Duodenal mucosa (tissue), 2 donors: ENCODE results near the gene APOL4.
"Not testable (repeated sequence)": the region's sequence is repeated elsewhere in the genome, so short reads cannot be mapped to it uniquely, and the experiment has no call there.

Source experiments
- H3K27ac ChIP-seq: one replicate; pipeline ENCODE4 v1.7.0; 2013; ENCODE audit warnings: low read depth, low read length
- H3K27me3 ChIP-seq, 2 donors: one replicate each; pipeline ENCODE4 v1.7.0; 2013; ENCODE audit warnings: low read length in 2 of 2, control low read depth in 1 of 2; ENCODE audit not compliant: insufficient read depth in 2 of 2, control insufficient read depth in 1 of 2
- H3K36me3 ChIP-seq, 2 donors: one replicate each; pipeline ENCODE4 v1.7.0; 2013; ENCODE audit warnings: low read length in 2 of 2, control low read depth in 1 of 2; ENCODE audit not compliant: insufficient read depth in 2 of 2, control insufficient read depth in 1 of 2
- H3K4me1 ChIP-seq, 2 donors: one replicate each; pipeline ENCODE4 v1.7.0; 2013; ENCODE audit warnings: low read length in 2 of 2, control low read depth in 1 of 2; ENCODE audit not compliant: insufficient read depth in 2 of 2, control insufficient read depth in 1 of 2
- H3K4me3 ChIP-seq, 2 donors: one replicate each; pipeline ENCODE4 v1.7.0; 2013; ENCODE audit warnings: low read length in 2 of 2, low read depth in 1 of 2
- H3K9ac ChIP-seq, 2 donors: one replicate each; pipeline ENCODE4 v1.7.0; 2013; ENCODE audit warnings: low read length in 2 of 2, low read depth in 1 of 2
- H3K9me3 ChIP-seq, 2 donors: one replicate each; pipeline ENCODE4 v1.7.0; 2013; ENCODE audit warnings: low read length in 2 of 2, control low read depth in 1 of 2; ENCODE audit not compliant: control insufficient read depth in 1 of 2

Gene APOL4

GRCh38 chr22:36209488-36209908, 7.9 kb upstream of the APOL4 start:
- H3K27ac ChIP-seq, H3K27me3 ChIP-seq, H3K9me3 ChIP-seq, H3K4me3 ChIP-seq, H3K9ac ChIP-seq, H3K36me3 ChIP-seq: not testable (repeated sequence)
- H3K4me1 ChIP-seq, result peaks cover 15 to 21% of the 10 kb centered on the region in 2 donors

- Histone ChIP-seq H3K4me3 (no peak overlapping the region), H3K27ac (no peak overlapping the region), H3K9me3 (peaks cover 0 to 2% of the 10 kb centered on the region in 2 donors), H3K9ac (no peak overlapping the region), H3K4me1 (peaks cover 20 to 26% of the 10 kb centered on the region in 2 donors), H3K36me3 (no peaks in the 10 kb centered on the region), H3K27me3 (no peaks in the 10 kb centered on the region)
Measured at GRCh38 chr22:36208914-36209313, 7.3 kb upstream of the APOL4 start.

- H3K27me3 ChIP-seq, result no peaks in the 10 kb centered on the region
- H3K4me1 ChIP-seq, result peaks cover 26 to 31% of the 10 kb centered on the region in 2 donors
- no peaks in the 10 kb centered on the region for H3K36me3 ChIP-seq
- no peak overlapping the region for H3K9ac ChIP-seq
- no peak overlapping the region for H3K4me3 ChIP-seq
- peaks cover 0 to 2% of the 10 kb centered on the region in 2 donors for H3K9me3 ChIP-seq
- no peak overlapping the region for H3K27ac ChIP-seq
Measured at GRCh38 chr22:36208162-36208765, 6.7 kb upstream of the APOL4 start.

- Histone ChIP-seq H3K9me3 (peaks cover 0 to 2% of the 10 kb centered on the region in 2 donors), H3K4me3 (no peak overlapping the region), H3K36me3 (no peaks in the 10 kb centered on the region), H3K27me3 (no peaks in the 10 kb centered on the region), H3K27ac (no peak overlapping the region), H3K4me1 (peaks cover 26 to 30% of the 10 kb centered on the region in 2 donors), H3K9ac (no peak overlapping the region)
Measured at GRCh38 chr22:36206255-36206654, 4.6 kb upstream of the APOL4 start.

GRCh38 chr22:36205573-36205972, 4.0 kb upstream of the APOL4 start:
- not testable (repeated sequence) for H3K9ac ChIP-seq, H3K27ac ChIP-seq, H3K27me3 ChIP-seq, H3K36me3 ChIP-seq, H3K4me3 ChIP-seq, H3K9me3 ChIP-seq
- H3K4me1 ChIP-seq, result peaks cover 19 to 24% of the 10 kb centered on the region in 2 donors

GRCh38 chr22:36204632-36205015, 3.0 kb upstream of the APOL4 start:
- Histone ChIP-seq H3K27ac (no peak overlapping the region), H3K4me3 (peak overlapping the region; percentile 48), H3K4me1 (peaks cover 14 to 22% of the 10 kb centered on the region in 2 donors), H3K9me3 (peaks cover 0 to 2% of the 10 kb centered on the region in 2 donors), H3K27me3 (no peaks in the 10 kb centered on the region), H3K9ac (peak overlapping the region in 1 of 2 donors; percentile 8), H3K36me3 (no peaks in the 10 kb centered on the region)

- no peaks in the 10 kb centered on the region for H3K36me3 ChIP-seq
- peaks cover 0 to 2% of the 10 kb centered on the region in 2 donors for H3K9me3 ChIP-seq
- H3K4me1 ChIP-seq, result peaks cover 14 to 22% of the 10 kb centered on the region in 2 donors
- peak overlapping the region; percentile 48 for H3K4me3 ChIP-seq
- H3K27ac ChIP-seq, result no peak overlapping the region
- H3K9ac ChIP-seq, result peak overlapping the region in 1 of 2 donors; percentile 8
- no peaks in the 10 kb centered on the region for H3K27me3 ChIP-seq
Measured at GRCh38 chr22:36204001-36204631, 2.5 kb upstream of the APOL4 start.

GRCh38 chr22:36203441-36203840, 1.8 kb upstream of the APOL4 start:
- H3K4me1 ChIP-seq, result peaks cover 17 to 22% of the 10 kb centered on the region in 2 donors
- H3K4me3 ChIP-seq, H3K9ac ChIP-seq, H3K27me3 ChIP-seq, H3K27ac ChIP-seq, H3K9me3 ChIP-seq, H3K36me3 ChIP-seq: not testable (repeated sequence)

- not testable (repeated sequence) for H3K9me3 ChIP-seq, H3K36me3 ChIP-seq, H3K27me3 ChIP-seq, H3K27ac ChIP-seq
- Histone ChIP-seq H3K9ac (peak overlapping the region in 1 of 2 donors; percentile 5), H3K4me1 (peaks cover 17 to 24% of the 10 kb centered on the region in 2 donors), H3K4me3 (peak overlapping the region in 1 of 2 donors; percentile 3)
Measured at GRCh38 chr22:36202906-36203305, 1.3 kb upstream of the APOL4 start.

- not testable (repeated sequence) for H3K27me3 ChIP-seq, H3K9ac ChIP-seq, H3K27ac ChIP-seq, H3K4me3 ChIP-seq, H3K36me3 ChIP-seq, H3K9me3 ChIP-seq
- H3K4me1 ChIP-seq, result peaks cover 32 to 38% of the 10 kb centered on the region in 2 donors
Measured at GRCh38 chr22:36201025-36201424, 584 bp downstream of the APOL4 start.
